ENCODE results near the gene SYTL3.
"Not testable (repeated sequence)": the region's sequence is repeated elsewhere in the genome, so short reads cannot be mapped to it uniquely, and the experiment has no call there.

The SYTL3 gene

DNA sequence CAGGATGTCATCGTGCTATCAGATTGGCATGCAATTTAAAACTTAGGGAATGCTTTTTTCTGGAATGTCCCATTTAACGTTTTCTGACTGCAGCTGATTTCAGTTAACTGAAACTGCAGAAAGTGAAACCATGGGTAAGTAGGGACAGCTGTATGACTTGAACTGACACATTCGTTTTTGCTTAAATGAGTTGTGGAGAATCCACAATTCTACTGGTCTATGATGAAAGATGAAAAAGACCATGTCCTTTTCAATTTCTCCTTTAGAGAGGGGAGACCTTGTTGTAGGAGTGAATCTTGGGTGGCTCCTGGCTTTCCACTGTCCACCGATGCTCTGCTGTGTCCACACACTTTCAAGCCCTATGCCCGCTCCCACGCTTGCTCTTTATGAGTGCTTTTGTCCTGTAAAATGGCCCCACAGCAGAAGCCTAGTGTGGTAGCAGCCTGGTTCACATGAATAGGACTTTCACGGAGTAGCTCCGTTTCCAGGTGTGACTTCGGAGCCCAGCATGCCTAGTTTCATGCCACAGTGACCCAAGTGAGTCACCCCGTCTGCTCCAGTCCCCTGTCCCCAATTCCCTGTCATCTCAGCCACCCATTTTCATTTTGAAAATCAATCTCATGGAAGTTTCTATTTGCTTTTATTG, 27.2 kb upstream of the SYTL3 start:
- no peak for DNase-seq

DNA sequence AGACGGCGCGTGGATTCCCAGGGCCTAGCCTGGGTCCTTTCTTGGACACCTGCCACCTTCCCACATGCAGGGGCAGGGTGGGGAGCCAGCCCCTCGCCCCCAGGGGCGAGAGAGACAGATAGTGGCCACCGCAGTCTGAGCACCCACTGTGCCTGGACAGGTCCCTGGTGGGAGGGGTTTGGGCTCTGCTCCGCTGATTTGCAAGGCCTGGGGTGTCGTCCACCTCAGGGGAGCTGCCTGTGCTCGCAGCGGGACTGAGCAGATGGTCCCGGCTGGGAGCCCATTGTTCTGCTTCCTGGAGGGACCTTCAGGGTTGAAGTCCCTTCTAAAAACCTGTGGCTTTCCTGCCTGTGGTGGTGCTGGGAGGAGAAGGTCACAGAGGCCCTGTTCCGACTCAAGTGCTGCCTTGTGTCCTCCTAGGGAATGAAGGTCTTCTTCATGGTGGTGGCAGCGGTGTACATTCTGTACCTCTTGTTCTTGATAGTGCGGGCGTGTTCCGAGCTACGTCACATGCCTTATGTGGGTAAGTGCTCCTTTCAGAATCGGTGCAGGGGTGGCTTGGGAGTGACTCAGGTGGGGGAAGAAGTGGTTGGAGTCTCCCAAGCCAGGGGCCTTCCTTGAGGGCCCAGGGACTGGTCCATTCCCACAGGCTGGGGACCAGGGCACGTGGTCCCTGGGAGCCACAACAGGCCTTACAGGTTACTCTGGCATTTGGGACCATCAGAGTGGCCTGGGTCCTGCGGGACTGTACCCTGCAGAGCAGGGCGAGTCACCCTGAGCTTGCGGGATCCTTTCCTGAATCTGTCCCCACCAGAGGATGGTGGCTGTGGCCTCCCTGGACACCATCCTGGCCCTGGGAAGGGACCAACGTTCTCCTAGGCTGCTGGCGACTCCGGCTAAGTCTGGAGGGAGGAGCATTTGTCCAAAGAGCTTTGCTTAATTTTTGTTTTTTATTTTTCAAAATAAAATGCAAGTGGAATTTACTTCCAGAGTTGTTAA, 24.9 kb upstream of the SYTL3 start:
- no peak for DNase-seq

DNA sequence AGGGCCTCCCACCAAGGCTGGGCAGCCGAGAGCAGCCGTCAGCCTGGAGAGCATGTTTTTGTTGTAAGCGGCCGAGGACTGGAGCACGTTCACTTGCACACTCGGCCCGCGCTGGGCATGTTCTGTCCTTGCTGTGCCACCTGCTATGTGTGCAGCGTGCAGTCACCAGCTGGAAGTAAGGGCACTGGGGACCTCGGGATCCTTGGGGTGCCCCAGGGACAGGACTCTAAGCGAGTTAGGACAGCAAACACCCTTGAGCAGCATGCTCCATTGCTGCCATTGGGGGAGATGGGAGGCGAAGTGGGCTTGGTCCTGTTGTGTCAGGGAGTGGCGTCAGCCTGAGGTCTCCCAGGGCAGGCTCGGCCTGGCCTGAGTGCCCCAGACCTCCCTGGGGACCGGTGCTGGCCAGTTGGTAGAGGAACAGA, 24.0 kb upstream of the SYTL3 start:
- DNase-seq = no peak

DNA sequence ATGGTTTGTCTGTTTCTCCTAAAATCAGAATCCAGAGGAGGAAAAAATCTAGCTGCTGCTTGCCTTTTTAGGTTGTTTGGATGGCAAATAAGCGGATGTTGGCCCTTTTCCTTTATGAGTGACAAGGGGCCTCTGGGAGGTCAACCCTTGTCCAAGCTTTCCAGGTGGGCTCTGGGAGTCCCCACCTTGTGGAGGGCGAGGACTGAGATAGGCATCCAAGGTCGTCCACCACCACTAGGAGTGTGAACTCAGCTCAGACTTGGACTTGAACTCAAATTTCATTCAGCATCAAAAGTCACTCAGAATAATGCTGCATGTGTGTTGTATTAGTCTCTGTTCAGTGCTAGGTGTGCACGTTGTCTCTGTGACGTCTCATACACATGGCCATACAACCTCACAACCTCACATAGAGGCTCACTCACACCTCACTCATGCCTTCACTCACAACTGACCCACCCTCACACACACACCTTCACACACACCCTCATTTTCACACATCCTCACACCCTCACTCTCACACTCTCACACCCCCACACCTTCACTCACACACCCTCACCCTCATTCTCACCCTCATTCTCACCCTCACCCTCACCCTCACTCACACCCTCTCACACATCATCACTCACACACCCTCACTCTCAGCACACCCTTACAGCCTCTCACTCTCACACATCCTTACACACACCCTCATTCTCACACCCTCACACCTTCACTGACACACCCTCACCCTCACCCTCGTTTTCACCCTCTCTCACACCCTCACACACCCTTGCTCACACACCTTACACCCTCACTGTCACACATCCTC, 23.3 kb upstream of the SYTL3 start:
- no peak for DNase-seq

DNA sequence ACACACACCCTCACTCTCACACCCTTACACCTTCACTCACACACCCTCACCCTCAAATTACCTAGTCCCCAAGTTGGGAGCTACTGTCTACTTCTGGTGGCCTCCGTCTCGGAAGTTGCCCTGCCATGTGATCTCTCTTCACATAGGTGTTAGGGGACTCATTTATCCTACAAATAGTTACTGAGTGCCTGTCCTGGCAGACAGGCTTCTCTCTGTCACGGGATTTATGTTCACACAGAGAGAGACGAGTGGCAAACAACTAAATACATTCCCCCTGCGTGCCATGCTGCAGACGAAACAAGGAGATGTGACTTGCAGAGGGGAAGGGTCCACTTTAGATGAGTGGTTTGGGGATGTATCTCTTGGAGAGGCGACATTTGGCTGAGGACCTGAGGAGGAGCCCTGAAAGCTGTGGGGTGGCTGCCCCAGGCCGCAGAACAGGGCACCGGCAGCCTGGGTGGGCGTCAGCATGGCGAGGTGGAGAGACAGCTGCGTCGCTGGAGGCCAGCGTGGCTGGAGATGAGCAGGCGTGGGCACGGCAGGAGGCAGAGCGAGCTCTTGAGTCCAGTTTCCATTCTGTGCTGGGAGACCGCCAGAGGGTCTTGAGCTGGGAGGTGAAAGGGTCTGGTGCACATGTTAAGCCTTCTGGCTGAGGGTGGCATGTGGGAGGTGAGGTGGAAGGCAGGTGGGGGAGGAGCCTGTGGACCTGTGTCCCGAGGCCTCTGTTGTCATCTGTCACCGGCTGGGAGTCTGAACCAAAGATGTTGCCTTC, 22.5 kb upstream of the SYTL3 start:
- DNase-seq = no peak

DNA sequence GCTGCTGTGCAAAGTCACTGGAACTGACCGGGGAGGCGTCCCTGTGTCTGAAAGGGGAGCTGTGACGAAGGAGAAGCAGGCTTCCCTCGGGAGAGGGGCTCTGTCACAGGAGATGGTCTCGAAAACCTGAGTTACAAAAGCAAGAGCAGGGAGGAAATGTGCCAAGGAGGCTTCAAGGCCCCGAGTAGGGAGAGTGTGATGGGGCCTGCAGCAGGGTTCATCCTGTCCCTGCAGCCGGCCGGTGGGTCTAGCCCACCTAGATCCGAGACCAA, 22.0 kb upstream of the SYTL3 start:
- DNase-seq = no peak

DNA sequence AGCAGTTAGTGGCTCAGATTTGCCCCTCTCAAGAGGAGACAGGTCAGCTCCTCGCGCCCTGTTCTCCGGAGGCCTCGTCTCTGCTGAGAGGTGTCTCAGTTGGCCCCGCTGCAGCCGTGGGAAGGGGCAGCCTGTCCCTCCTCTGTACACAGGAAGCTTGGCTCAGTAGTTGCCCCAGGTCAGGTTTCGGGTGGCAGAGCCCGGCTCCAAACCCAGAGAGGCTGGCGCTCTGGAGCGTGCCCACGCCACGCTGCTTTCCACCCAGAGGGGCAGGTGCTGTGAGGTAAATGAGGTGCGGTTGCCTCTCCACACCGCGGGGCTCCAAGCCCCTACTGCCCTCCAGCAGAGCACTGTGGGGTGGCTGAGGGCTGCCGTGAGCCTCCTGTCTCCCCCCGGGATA, 21.3 kb upstream of the SYTL3 start:
- DNase-seq = no peak

DNA sequence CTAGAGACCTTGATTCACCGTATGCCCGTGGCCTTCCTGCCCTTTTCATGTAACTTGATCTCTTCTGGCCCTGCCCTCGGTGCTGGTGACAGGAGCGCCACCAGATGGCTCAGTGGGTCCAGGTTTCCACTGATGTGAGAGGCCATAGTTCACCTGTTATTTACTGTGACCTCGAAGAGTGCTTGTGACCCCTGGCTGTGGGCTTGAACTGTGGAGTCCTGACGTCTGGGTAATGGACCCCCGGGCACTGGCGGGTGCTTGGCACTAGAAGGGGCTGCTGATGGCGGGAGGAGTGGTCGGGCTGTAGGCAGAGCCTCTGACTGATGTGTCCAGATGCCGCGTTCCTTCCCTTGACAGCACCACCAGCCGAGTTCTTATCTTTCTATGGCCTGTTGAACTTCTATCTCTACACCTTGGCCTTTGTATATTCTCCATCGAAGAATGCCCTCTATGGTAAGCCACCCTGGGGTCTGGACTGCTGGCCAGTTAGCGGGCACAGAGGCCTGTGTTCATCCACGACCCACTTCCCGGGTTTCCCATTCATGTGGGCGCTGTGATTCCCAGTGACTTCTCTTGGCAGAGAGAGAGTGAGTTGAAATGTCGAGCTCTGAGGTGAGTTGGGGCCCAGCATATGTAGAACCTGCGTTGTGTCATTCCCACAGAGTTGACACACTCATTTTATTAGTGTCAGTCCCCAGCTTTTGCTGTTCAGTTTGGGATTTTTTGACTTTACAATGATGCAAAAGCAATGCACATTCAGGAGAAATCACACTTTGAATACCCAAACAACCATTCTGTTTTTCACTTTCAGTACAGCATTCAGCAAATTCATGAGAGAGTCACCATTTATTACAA, 20.3 kb upstream of the SYTL3 start:
- DNase-seq = no peak

DNA sequence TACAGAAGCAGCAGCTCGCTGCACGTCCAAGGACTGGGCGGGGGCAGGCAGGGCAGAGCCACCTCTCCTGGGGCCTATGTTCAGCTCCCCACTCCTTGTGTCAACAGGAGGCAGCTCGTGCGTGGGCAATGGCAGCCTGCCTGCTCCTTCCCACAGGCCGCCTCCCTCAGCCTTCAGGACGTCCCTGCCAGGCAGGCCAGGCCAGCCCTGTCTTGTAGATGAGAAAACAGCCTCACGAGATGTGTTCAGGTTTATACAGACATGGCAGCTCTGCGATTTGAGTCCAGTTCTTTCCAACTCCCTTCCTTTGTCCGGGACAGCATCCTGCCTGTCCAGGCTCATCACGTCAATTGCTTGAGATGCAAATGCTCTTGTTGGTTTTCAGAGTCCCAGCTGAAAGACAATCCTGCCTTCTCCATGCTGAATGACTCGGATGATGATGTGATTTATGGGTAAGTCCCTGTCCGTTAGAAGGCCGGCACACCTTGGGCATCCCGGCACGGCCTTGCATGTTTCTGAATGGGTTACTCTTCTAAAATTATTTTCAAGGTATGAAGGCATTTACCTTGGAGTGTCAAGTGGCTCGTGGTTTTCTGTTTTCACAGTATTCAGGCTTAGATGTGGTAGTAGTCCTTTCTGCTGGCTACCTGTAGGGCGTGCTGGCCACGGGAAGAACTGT, 18.8 kb upstream of the SYTL3 start:
- no peak for DNase-seq

DNA sequence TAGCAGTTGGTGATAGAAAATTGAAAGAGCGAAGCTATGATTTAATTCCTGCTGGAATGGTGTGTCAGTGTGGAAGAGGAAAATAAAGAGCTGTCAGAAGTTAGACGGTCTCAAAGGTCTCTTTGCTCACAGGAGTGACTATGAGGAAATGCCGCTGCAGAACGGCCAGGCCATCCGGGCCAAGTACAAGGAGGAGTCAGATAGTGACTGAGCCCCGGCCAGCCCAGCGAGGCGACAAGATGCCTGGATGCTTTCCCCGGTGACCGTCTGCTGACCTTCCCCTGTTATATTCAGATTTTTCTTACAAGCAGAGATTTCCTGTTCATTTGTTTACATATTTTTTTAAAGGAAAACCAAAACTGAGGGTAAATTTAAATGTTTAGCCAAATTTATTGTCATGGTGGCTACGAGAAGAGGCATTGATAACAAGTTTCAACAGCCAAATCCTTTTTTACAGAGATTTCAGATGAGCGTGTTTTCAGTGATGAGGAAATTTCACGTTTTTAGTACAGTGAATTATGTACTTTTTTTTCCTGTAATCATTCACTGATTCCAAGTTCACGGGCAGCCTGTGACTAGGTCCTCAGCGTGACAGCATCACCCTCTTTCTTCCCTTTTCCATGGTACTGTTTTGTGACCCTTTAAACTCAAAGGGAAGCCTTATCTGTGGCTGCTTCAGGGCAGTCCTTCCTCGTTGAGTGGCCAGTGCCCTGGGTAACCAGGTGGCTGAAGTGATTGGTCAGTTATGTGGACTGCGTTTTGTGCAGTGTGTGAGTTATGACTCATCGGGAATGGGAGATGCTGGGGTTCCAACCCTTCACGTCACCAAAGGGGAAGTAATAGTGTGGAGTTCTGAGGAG, 17.9 kb upstream of the SYTL3 start:
- no peak for DNase-seq

DNA sequence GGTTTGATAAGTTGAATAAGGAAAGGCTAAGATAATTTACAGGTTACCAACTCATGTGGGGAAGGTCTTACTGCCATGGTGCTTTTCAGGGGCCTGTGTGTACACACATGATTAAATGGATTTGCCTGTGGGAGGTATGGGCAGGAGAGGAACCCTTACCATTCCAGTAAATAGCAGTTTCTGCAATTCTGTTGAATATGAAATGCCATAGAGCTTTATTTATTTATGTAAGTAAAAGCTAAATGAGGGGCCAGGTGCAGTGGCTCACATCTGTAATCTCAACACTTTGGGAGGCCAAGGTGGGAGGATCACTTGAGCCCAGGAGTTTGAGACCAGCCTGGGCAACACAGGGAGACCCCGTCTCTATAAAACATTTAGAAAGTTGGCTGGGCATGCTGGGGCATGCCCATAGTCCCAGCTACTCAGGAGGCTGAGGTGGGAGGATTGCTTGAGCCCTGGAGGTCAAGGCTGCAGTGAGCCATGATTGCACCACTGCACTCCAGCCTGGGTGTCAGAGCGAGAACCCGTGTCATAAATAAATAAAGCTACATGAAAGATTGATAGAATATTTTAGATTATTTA, 17.2 kb upstream of the SYTL3 start:
- DNase-seq = not testable (repeated sequence)

DNA sequence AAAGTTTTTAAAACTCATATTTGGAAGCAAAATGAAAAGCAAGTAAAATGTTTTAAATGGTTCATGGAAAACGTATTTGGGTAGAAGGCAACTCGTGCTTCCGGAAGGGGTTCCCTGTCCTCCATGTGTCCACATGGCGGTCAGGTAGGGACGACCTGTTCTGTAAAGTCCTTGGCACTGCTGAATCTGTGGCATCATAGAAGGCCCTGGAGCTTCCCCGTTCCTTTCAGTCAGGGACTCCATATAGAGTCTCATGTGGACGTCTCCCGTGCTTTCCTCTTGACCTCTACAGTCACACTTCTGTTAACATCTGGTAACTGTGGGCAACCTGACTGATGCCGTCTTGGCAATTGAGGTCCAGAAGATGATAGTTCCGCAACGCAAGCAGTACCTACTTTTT, 16.7 kb upstream of the SYTL3 start:
- DNase-seq = no peak

DNA sequence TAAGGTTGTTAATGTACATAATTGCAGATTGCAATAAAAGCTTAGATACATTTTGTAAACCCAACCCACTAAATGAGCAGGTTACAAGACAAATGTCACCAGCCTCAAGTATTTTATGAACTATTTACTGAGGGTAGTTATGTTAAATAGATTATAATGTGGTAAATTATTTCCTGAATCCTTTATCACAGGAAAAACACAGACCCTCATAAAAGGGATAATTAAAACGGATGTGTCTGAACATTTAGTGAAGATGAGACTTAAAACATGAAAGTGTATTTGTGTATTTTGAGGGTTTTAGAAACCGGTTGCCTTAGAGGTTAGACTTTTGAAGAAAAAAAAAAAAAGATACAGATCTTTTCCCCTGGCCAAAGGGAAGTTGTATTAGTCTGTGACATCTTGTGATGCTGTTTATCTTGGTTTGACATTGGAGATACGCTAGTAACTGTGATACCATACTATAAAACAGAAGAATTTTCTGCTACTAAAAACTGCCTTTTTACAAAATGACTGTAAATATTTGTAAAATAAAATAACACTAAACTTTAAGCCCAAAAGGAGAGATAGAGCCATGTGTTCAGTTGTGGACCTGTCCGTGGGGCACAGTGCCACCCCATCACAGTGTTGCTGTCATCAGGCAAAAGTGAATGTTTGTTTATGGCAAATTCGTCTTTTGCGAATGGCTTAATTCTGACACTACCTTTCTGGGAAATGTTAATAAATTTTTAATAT, 15.0 kb upstream of the SYTL3 start:
- DNase-seq = no peak

DNA sequence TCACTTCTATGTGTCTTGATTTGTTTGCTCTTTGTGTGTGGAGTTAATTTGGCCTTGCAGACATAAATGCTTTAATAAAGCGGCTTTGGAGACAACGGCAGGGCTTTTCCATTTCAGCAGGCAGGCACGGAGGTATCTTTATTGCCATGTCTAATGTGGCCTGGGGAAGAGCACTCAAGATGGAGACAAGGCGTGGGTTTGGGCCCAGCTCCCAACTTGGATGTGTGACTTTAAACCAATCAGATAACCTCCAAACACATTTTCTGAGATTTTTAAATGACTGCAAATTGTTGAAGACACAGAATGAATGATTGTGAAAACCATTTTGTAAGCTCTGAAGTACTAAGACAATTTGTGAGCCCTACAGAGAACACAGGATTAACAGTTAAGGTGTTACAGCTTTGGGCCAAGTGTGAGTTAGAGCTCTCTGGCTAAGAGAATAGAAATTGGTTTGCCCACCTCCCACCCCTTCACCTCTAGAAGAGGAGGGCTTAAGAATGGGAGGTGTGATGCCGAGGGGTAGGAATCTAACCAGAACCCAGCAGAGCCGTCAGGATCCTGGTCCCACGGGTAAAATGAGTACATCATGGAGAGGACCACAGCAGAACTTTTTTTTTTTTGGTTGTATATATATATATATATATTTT, 14.3 kb upstream of the SYTL3 start:
- DNase-seq = no peak

DNA sequence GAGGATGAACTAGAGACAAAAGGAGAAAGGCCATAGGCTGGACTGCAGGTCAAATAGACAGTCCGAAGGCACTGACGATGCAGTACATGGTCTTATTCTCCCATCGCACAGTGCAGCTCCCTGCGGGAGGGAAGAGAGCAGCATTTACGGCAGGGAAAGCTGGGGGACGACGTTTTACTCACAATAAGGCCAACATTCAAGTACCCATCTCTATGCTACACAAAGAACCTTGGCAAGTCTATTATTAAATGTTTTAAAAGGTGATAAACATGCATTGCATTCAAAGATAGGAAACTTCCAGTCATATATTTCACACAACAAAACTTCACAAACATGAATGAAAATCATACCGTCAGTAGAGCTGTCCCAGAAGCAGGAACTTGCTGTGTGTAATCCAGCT, 13.1 kb upstream of the SYTL3 start:
- DNase-seq = no peak

DNA sequence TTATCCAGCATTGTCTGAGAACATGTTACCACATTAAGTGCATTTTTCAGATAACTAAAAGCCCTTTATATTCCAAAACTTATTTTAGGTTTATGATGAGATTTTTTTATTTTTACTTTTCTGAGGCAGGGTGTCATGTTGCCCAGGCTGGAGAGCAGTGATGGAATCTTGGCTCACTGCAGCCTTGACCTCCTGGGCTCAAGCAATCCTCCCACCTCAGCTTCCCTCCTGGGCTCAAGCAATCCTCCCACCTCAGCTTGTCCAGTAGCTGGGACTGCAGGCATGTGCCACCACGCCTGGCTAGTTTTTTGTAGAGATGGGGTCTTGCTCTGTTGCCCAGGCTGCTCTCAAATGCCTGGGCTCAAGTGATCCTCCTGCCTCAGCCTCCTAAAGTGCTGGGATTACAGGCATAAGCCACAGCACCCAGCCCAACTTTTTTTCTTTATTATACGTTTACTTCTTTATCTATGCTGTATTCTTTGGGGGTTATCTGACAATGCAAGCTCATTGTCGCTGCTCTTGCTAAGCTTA, 11.5 kb upstream of the SYTL3 start:
- DNase-seq = no peak

DNA sequence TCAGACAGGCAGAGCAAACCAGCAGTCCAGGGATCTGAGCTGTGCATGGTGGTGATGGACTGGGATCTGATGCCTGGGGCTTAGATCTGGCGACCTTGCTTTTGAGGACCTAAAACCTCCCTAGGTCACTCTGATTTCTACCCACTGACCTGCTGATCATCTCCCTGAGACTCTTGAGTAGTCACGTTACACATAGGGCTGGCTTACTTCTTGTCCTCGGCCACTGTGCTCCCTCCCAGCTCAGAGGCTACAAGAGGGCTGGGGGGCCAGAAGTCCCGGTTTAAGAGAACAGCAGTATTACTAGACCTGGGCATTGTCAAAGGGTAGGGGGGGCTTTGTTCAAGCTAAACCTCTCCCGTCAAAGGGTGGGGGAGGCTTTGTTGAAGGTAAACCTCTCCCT, 10.8 kb upstream of the SYTL3 start:
- DNase-seq = no peak

DNA sequence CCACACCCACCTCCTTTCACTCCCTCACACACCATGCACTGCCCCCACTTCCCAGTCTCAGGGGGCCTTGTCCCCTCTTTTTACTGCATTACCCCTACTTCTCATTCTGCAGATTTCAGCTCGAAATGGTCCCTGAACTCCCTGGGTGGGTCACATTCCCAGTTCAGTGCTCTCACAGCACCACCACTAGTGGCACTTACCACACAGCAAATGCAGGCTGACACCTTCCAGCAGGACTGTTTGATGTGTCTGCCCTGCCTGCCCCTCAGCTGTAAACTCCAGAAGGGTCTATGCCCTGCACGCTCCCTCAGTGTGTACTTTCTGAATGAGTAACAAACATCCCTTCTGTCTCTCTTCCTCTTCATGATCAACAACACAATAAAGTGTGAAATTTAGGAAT, 9.3 kb upstream of the SYTL3 start:
- no peak for DNase-seq
